ENCODE results near the gene PLA2G4E.

The PLA2G4E gene

GRCh38 chr15:41932511-41933289, 88.1 kb downstream of the PLA2G4E start:
- no peak for DNase-seq

- DNase-seq: no peak
Measured at GRCh38 chr15:41932101-41932500, 88.7 kb downstream of the PLA2G4E start.
